ENCODE data around the gene ARPC2. TPM values are rescaled to one million over a fixed set of nuclear protein-coding genes. Genes with fewer than 3 reads are reported as not detected.

The ARPC2 gene
- total RNA-seq, 2 donors from 2014 or later, result 112 to 177 TPM

DNA sequence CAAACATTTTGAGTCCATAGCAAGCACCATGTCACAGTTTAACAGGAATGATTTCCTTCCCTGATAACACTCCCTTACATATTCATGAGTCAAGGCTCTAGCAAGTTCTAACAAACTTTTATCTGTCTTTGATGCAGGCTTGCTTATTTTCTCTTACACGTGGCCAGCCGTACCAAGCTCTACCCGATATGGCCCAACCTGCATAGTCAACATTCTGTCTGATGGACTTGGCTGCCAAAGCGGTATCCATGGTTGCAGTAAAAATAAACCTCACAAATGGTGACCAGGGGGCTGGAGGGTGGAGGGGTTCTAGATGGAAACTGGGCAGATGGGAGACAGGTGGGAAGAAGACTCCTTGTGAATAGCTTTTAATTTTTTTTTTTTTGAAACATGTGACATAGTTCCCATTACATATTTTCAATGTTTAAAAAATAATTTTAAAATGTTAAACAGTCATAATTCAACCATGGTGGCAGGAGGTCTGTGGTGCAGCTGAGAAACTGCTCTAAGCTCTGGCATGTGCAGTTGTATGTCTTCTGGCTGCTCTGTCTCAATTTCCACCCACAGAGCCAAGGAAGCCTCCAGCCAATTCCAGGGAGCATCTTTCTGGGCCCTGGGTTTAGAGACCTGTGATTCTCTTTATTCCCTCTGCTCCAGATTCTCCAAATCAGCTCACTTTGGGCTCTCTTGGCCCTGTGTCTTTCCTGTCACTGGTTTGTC is 29.5 kb upstream of the ARPC2 start:
- no peak overlapping the region for H3K27ac ChIP-seq

DNA sequence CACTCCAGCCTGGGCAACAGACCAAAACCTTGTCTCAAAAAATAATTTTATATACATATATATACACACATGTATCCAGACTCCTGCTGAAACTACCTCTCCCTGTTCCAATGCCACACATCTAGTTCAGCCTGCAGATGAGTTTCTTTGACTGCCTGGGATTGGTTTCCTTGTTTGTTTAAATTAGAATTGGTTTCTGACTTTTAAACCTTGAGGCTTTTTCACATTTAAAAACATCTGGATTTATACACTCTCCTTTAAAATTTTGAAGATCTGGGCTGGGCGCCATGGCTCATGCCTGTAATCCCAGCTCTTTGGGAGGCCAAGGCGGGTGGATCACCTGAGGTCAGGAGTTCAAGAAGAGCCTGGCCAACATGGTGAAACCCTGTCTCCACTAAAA is 28.5 kb upstream of the ARPC2 start:
- Histone ChIP-seq H3K4me3 (no peak overlapping the region), H3K4me1 (no peaks in the 10 kb centered on the region), H3K9me3 (no peaks in the 10 kb centered on the region), H3K27ac (no peak overlapping the region), H3K36me3 (no peaks in the 10 kb centered on the region), H3K27me3 (no peaks in the 10 kb centered on the region)
- DNase-seq (ENCODE audit: low spot score), result no peak
- TF ChIP-seq, protein P1, sequence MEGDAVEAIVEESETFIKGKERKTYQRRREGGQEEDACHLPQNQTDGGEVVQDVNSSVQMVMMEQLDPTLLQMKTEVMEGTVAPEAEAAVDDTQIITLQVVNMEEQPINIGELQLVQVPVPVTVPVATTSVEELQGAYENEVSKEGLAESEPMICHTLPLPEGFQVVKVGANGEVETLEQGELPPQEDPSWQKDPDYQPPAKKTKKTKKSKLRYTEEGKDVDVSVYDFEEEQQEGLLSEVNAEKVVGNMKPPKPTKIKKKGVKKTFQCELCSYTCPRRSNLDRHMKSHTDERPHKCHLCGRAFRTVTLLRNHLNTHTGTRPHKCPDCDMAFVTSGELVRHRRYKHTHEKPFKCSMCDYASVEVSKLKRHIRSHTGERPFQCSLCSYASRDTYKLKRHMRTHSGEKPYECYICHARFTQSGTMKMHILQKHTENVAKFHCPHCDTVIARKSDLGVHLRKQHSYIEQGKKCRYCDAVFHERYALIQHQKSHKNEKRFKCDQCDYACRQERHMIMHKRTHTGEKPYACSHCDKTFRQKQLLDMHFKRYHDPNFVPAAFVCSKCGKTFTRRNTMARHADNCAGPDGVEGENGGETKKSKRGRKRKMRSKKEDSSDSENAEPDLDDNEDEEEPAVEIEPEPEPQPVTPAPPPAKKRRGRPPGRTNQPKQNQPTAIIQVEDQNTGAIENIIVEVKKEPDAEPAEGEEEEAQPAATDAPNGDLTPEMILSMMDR (IDR thresholded peaks at IDR 0.05), result no peak

More for the DNA sequence above, 29.5 kb upstream of the ARPC2 start:
- Histone ChIP-seq H3K36me3 (no peaks in the 10 kb centered on the region), H3K9me3 (no peaks in the 10 kb centered on the region), H3K4me3 (no peak overlapping the region), H3K4me1 (no peaks in the 10 kb centered on the region), H3K27me3 (no peaks in the 10 kb centered on the region)
- DNase-seq (ENCODE audit: low spot score), result no peak
- TF ChIP-seq, protein P1 (IDR thresholded peaks at IDR 0.05), result no peak

DNA sequence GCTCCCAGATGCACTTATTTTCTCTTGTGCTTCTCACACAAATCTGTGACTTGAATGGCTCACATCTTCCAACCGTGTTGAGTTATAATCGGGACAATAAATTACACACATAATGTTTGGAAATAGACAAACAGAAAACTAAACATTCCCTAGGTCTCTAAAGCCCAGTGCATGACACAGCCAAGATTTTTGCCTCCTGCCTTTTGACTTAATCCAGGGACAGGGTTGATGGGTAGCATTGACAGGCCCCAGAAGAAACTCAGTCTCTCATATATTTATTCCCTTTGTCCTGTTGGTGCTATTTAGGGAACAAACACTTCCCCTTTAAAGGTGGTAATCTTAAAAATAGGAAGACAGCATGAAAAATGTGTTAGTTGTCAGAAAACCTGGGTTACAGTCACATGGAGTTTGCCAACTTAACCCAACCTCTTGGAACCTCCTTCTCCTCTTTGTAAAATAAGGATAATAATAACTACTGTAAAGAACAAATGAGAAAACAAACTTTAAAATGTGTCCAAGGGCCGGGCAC is 24.0 kb upstream of the ARPC2 start:
- TF ChIP-seq, protein P1 (IDR thresholded peaks at IDR 0.05), result no peak
- DNase-seq (ENCODE audit: low spot score), result no peak
- no peaks in the 10 kb centered on the region for H3K9me3 ChIP-seq
- no peak overlapping the region for H3K27ac ChIP-seq
- H3K4me1 ChIP-seq, result no peaks in the 10 kb centered on the region
- no peak overlapping the region for H3K4me3 ChIP-seq
- no peaks in the 10 kb centered on the region for H3K27me3 ChIP-seq
- H3K36me3 ChIP-seq, result no peaks in the 10 kb centered on the region

DNA sequence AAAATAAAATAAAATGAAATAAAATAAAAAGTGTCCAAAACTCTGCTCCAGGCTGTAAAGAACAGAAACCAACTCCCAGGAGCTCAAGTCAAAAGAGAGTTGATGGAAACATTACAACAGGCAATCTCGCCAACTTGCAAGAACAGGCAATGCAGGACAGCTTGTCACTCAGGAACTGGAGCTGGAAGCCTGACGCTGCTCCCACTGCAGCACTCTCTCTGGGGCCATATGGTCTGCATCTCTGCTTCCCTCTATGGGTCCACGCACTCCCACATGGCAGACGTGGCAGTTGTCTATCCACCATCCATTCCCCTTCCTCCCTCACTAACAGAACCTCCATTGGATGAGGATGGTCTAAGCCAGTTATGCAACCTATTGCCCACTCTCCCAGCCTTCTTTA is 23.3 kb upstream of the ARPC2 start:
- Histone ChIP-seq H3K4me3 (no peak overlapping the region), H3K36me3 (no peaks in the 10 kb centered on the region), H3K4me1 (no peaks in the 10 kb centered on the region), H3K27ac (no peak overlapping the region), H3K27me3 (no peaks in the 10 kb centered on the region), H3K9me3 (no peaks in the 10 kb centered on the region)
- TF ChIP-seq, protein P1 (IDR thresholded peaks at IDR 0.05), result no peak
- no peak for DNase-seq (ENCODE audit: low spot score)

DNA sequence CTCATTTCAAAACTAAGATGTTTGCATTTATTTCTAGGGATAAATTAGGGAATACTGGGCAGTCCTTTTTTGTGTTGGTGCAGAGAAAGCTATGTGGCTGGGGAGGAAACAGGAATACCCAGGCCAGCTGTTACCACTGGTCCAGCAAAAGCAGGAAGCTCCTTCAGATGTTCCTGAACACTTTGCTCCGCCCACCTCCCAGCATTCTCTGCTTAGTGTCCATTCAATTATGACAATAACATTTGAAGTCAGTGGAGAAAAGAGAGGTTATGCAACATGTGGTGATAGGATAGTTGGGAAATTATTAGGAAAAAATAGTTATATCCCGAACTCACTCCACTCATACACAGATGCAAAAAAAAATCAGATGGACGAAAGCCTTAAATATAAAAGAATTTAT is 22.1 kb upstream of the ARPC2 start:
- no peak overlapping the region for H3K27ac ChIP-seq
- H3K27me3 ChIP-seq, result no peaks in the 10 kb centered on the region
- DNase-seq (ENCODE audit: low spot score), result no peak
- H3K4me1 ChIP-seq, result no peaks in the 10 kb centered on the region
- no peaks in the 10 kb centered on the region for H3K9me3 ChIP-seq
- TF ChIP-seq, protein P1 (IDR thresholded peaks at IDR 0.05), result no peak
- H3K4me3 ChIP-seq, result no peak overlapping the region
- no peaks in the 10 kb centered on the region for H3K36me3 ChIP-seq

DNA sequence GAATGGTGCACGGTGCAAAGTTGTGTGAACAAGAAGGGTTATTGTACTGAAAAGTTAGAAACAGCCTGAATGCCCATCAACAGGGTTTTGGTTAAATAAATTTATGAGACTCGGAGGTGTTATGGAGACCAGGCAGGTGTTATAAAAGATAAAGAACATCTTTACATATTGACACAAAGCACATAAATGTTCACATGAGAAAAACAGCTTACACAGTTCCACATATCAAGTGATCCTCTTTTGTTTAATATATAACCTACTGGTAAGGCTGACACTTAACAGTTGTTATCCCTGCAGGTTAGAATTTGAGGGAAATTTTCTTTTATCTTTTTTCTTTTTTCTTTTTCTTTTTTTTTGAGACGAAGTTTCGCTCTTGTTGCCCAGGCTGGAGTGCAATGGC is 20.0 kb upstream of the ARPC2 start:
- TF ChIP-seq, protein P1 (IDR thresholded peaks at IDR 0.05), result no peak
- H3K4me1 ChIP-seq, result no peaks in the 10 kb centered on the region
- no peak overlapping the region for H3K27ac ChIP-seq
- no peaks in the 10 kb centered on the region for H3K27me3 ChIP-seq
- no peaks in the 10 kb centered on the region for H3K9me3 ChIP-seq
- H3K36me3 ChIP-seq, result no peaks in the 10 kb centered on the region
- DNase-seq (ENCODE audit: low spot score), result no peak
- H3K4me3 ChIP-seq, result no peak overlapping the region

Measured in right atrium auricular region (tissue), 2 donors.